ENCODE measurements around the gene ESF1.

ESF1 gene

GRCh38 chr20:13670160-13670559 lies 114.6 kb downstream of the ESF1 start:
- H3K36me3 ChIP-seq (ENCODE audit: control insufficient read depth in 1 of 2, insufficient read depth in 2 of 2, low read length in 2 of 2) = no peaks in the 10 kb centered on the region
- no peaks in the 10 kb centered on the region for H3K27me3 ChIP-seq (ENCODE audit: control insufficient read depth in 1 of 2, insufficient read depth in 2 of 2, low read length in 2 of 2)
- H3K4me1 ChIP-seq (ENCODE audit: control insufficient read depth in 1 of 2, insufficient read depth in 2 of 2, low read length in 2 of 2) = no peaks in the 10 kb centered on the region
- H3K9me3 ChIP-seq (ENCODE audit: control insufficient read depth in 1 of 2, low read length in 2 of 2) = no peaks in the 10 kb centered on the region
- no peak overlapping the region for H3K27ac ChIP-seq (ENCODE audit: low read depth, low read length)
- no peak overlapping the region for H3K4me3 ChIP-seq (ENCODE audit: low read depth in 1 of 2, low read length in 2 of 2)
- H3K9ac ChIP-seq (ENCODE audit: low read depth in 1 of 2, low read length in 2 of 2) = no peak overlapping the region

- H3K4me3 ChIP-seq (ENCODE audit: low read depth in 1 of 2, low read length in 2 of 2) = no peak overlapping the region
- peaks cover 0 to 3% of the 10 kb centered on the region in 2 donors for H3K27me3 ChIP-seq (ENCODE audit: control insufficient read depth in 1 of 2, insufficient read depth in 2 of 2, low read length in 2 of 2)
- no peaks in the 10 kb centered on the region for H3K4me1 ChIP-seq (ENCODE audit: control insufficient read depth in 1 of 2, insufficient read depth in 2 of 2, low read length in 2 of 2)
- H3K27ac ChIP-seq (ENCODE audit: low read depth, low read length) = no peak overlapping the region
- no peaks in the 10 kb centered on the region for H3K9me3 ChIP-seq (ENCODE audit: control insufficient read depth in 1 of 2, low read length in 2 of 2)
- H3K36me3 ChIP-seq (ENCODE audit: control insufficient read depth in 1 of 2, insufficient read depth in 2 of 2, low read length in 2 of 2) = no peaks in the 10 kb centered on the region
- no peak overlapping the region for H3K9ac ChIP-seq (ENCODE audit: low read depth in 1 of 2, low read length in 2 of 2)
Observed at GRCh38 chr20:13665709-13666395, 118.9 kb downstream of the ESF1 start.
